ENCODE measurements around the gene FOXJ3.

DNA sequence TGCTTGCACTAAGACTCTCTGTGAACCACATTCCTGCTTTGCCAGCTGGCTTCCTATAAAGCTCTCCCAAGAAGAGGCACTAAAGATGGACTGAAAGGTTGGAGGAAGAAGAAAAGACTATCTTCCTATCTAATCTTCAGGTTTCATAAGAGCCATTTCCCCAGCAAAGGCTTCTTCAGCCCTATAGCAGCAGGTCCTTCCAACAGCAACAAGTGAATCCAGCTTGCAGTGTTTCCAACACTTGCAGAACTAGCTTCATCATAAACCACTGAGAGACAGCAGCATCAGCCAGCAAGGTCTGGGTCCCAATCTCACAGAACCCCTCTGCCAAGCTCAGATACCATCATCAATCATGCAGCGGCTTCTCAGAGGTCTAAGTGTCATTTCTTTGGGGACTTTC is 28.1 kb downstream of the FOXJ3 start:
- no peak for TF ChIP-seq POLR2A (IDR thresholded peaks at IDR 0.05; ENCODE audit: low read depth, low read length)
- TF ChIP-seq PAX5 (IDR thresholded peaks at IDR 0.05; ENCODE audit: insufficient read depth, low read length, severe bottlenecking) = no peak
- no peak for TF ChIP-seq POLR2AphosphoS5 (IDR thresholded peaks at IDR 0.05; ENCODE audit: low read depth, low read length)
- TF ChIP-seq TAF1 (IDR thresholded peaks at IDR 0.05; ENCODE audit: low read depth, low read length) = no peak
- TF ChIP-seq SPI1 (IDR thresholded peaks at IDR 0.05; ENCODE audit: low read depth, low read length) = no peak
